ENCODE data around the gene MROH2A. TPM values are rescaled to one million over a fixed set of nuclear protein-coding genes. Genes with fewer than 3 reads are reported as not detected.

Gene MROH2A
- total and polyA plus RNA-seq, 7 experiments from 2014 or later = not detected

DNA sequence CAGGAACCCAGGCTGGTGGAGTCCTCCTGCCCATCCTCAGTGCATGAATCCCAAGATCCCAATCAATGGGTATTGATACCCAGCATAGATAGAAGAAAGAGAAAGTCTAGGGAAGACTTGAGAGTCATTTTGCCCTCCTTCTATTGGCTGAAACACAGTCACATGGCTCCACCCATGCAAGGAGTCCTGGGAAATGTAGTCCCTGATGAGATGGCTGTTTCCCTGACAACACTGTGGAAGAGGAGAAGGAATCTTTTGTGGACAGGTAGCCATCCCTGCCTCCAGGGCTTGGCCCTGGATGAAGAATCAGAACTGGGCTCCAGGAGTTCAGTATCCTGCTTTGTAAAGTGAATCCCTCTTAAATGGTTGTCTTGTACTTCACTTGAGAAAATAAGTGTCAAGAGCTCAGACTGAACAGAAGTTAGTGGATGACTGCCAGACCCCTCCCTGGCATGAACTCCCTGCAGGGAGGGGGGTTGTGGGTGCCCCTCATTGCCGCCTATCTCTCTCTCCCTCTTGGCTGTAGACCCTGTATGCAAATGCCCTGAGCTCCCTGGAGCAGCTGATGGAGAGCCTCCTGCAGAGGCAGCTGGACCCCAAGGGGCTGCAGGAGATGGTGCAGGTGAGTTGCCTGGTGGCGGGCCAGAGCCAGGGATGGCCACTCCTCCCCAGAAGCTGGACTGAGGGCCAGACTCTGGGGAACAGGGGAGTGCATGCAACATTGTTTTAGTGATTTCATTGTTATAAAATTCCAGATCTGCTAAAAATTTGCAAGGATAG, 36.1 kb downstream of the MROH2A start:
- peaks cover 7 to 34% (median 10%) of the 10 kb centered on the region in 5 donors for H3K27me3 Mint-ChIP-seq
- H3K4me1 Mint-ChIP-seq = no peaks in the 10 kb centered on the region
- intact Hi-C loops (cut with micrococcal nuclease) = no loop called here
- no peak for DNase-seq
- H3K36me3 Mint-ChIP-seq = no peaks in the 10 kb centered on the region
- peaks cover 0 to 1% (median 0%) of the 10 kb centered on the region in 11 donors for H3K9me3 Mint-ChIP-seq
- Histone ChIP-seq H3K27ac (ENCODE audit: low read depth, low read length) (no peak overlapping the region), H3K9me3 (ENCODE audit: control insufficient read depth in 2 of 3, low read length in 3 of 3) (no peaks in the 10 kb centered on the region), H3K4me3 (ENCODE audit: low read length) (no peak overlapping the region), H3K36me3 (ENCODE audit: control insufficient read depth in 2 of 3, insufficient read depth in 3 of 3, low read length in 3 of 3) (no peaks in the 10 kb centered on the region), H3K27me3 (ENCODE audit: control insufficient read depth in 2 of 2, insufficient read depth in 2 of 2, low read length in 2 of 2) (no peaks in the 10 kb centered on the region), H3K4me1 (ENCODE audit: control insufficient read depth in 2 of 2, insufficient read depth in 2 of 2, low read length in 2 of 2) (no peaks in the 10 kb centered on the region)
- CTCF ChIA-PET = no interaction called here
- H3K27ac Mint-ChIP-seq = no peak overlapping the region
- no peak overlapping the region for H3K4me3 Mint-ChIP-seq
- no peak for ATAC-seq
- POLR2A ChIA-PET = no interaction called here

DNA sequence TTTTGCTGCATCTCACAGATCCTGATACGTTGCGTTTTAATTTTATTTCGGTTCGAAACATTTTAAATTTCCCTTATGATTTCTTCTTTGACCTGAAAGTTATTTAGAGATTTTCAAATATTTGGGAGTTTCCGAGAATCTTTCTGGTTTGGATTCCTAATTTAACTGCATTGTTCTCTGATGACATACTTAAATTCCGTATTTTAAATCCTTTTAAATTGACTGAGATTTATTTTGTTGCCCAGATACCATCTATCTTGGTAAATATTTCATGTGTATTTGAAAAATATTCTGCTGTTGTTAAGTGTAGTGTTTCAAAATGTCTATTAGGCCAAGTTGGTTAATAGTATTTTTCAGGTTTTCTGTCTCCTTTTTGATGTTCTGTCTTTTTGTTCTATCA, 37.7 kb downstream of the MROH2A start:
- peaks cover 0 to 1% (median 0%) of the 10 kb centered on the region in 11 donors for H3K9me3 Mint-ChIP-seq
- Histone ChIP-seq H3K4me1 (ENCODE audit: control insufficient read depth in 2 of 2, insufficient read depth in 2 of 2, low read length in 2 of 2) (no peaks in the 10 kb centered on the region), H3K27me3 (ENCODE audit: control insufficient read depth in 2 of 2, insufficient read depth in 2 of 2, low read length in 2 of 2) (no peaks in the 10 kb centered on the region), H3K4me3 (ENCODE audit: low read length) (no peak overlapping the region), H3K27ac (ENCODE audit: low read depth, low read length) (no peak overlapping the region), H3K36me3 (ENCODE audit: control insufficient read depth in 2 of 3, insufficient read depth in 3 of 3, low read length in 3 of 3) (no peaks in the 10 kb centered on the region), H3K9me3 (ENCODE audit: control insufficient read depth in 2 of 3, low read length in 3 of 3) (no peaks in the 10 kb centered on the region)
- H3K27ac Mint-ChIP-seq = no peak overlapping the region
- H3K4me3 Mint-ChIP-seq = no peak overlapping the region
- CTCF ChIA-PET = no interaction called here
- H3K27me3 Mint-ChIP-seq = peaks cover 4 to 23% (median 5%) of the 10 kb centered on the region in 5 donors
- no peaks in the 10 kb centered on the region for H3K4me1 Mint-ChIP-seq
- ATAC-seq (no peak), DNase-seq (no peak)
- no peaks in the 10 kb centered on the region for H3K36me3 Mint-ChIP-seq
- intact Hi-C loops (cut with micrococcal nuclease) = no loop called here
- POLR2A ChIA-PET = no interaction called here

DNA sequence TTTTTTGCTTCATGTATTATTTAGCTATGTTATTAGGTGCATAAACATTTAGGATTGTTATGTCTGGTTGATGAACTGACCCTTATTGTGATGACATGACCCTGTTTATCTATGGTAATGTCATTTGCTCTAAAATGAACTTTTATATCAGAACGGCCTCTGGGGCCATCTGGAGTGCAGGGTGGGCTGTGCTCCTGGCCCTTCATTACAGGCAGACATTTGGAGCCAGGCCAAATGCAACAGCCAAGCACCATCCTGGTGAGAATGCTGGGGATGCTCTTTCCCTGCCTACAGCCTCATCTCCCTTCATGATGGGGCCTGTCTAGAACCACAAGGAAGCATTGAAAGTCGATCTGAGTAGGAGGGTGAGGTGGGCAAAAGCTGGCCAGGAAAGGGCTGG, 38.2 kb downstream of the MROH2A start:
- H3K36me3 Mint-ChIP-seq = no peaks in the 10 kb centered on the region
- no peaks in the 10 kb centered on the region for H3K36me3 ChIP-seq (ENCODE audit: control insufficient read depth in 2 of 3, insufficient read depth in 3 of 3, low read length in 3 of 3)
- ChIA-PET POLR2A (no interaction called here), CTCF (no interaction called here)
- peaks cover under 1 to 23% (median 5%) of the 10 kb centered on the region in 5 donors for H3K27me3 Mint-ChIP-seq
- H3K27me3 ChIP-seq (ENCODE audit: control insufficient read depth in 2 of 2, insufficient read depth in 2 of 2, low read length in 2 of 2) = no peaks in the 10 kb centered on the region
- no peak overlapping the region for H3K4me3 ChIP-seq (ENCODE audit: low read length)
- H3K4me1 Mint-ChIP-seq = no peaks in the 10 kb centered on the region
- H3K9me3 ChIP-seq (ENCODE audit: control insufficient read depth in 2 of 3, low read length in 3 of 3) = no peaks in the 10 kb centered on the region
- H3K4me1 ChIP-seq (ENCODE audit: control insufficient read depth in 2 of 2, insufficient read depth in 2 of 2, low read length in 2 of 2) = no peaks in the 10 kb centered on the region
- no peak for DNase-seq
- intact Hi-C loops (cut with micrococcal nuclease) = no loop called here
- H3K27ac Mint-ChIP-seq = no peak overlapping the region
- no peak overlapping the region for H3K4me3 Mint-ChIP-seq
- ATAC-seq = no peak
- H3K27ac ChIP-seq (ENCODE audit: low read depth, low read length) = no peak overlapping the region
- peaks cover 0 to 1% (median 0%) of the 10 kb centered on the region in 11 donors for H3K9me3 Mint-ChIP-seq

DNA sequence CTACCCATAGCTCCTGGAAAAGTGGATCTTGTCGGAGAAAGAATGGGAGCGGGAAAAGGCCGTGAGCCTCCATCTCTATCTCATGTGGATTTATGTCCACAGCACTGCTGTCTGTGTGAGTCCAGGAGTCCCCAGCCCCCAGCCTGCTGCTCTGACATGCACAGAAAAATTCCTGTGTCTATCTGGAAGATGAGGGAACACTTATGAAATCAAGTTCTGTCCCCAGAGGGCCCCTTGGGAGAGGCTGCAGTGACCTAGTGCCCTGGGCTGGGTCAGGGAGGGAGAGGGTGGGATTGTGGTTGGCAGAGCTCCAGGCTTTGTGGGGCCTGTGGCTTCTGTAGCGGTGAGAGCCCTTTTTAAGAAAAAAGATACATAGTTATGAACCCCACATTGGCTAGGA, 38.6 kb downstream of the MROH2A start:
- ChIA-PET CTCF (no interaction called here), POLR2A (no interaction called here)
- DNase-seq (no peak), ATAC-seq (no peak)
- no peaks in the 10 kb centered on the region for H3K4me1 Mint-ChIP-seq
- no peaks in the 10 kb centered on the region for H3K4me1 ChIP-seq (ENCODE audit: control insufficient read depth in 2 of 2, insufficient read depth in 2 of 2, low read length in 2 of 2)
- H3K4me3 Mint-ChIP-seq = no peak overlapping the region
- no peak overlapping the region for H3K27ac Mint-ChIP-seq
- H3K36me3 Mint-ChIP-seq = no peaks in the 10 kb centered on the region
- peaks cover 0 to 23% (median 5%) of the 10 kb centered on the region in 5 donors for H3K27me3 Mint-ChIP-seq
- no peaks in the 10 kb centered on the region for H3K36me3 ChIP-seq (ENCODE audit: control insufficient read depth in 2 of 3, insufficient read depth in 3 of 3, low read length in 3 of 3)
- H3K27me3 ChIP-seq (ENCODE audit: control insufficient read depth in 2 of 2, insufficient read depth in 2 of 2, low read length in 2 of 2) = no peaks in the 10 kb centered on the region
- H3K9me3 Mint-ChIP-seq = peaks cover 0 to 1% (median 0%) of the 10 kb centered on the region in 11 donors
- no peak overlapping the region for H3K27ac ChIP-seq (ENCODE audit: low read depth, low read length)
- H3K4me3 ChIP-seq (ENCODE audit: low read length) = no peak overlapping the region
- intact Hi-C loops (cut with micrococcal nuclease) = no loop called here
- no peaks in the 10 kb centered on the region for H3K9me3 ChIP-seq (ENCODE audit: control insufficient read depth in 2 of 3, low read length in 3 of 3)

- Histone ChIP-seq H3K9me3 (ENCODE audit: control insufficient read depth in 2 of 3, low read length in 3 of 3) (no peaks in the 10 kb centered on the region), H3K4me1 (ENCODE audit: control insufficient read depth in 2 of 2, insufficient read depth in 2 of 2, low read length in 2 of 2) (no peaks in the 10 kb centered on the region), H3K27ac (ENCODE audit: low read depth, low read length) (no peak overlapping the region), H3K36me3 (ENCODE audit: control insufficient read depth in 2 of 3, insufficient read depth in 3 of 3, low read length in 3 of 3) (no peaks in the 10 kb centered on the region), H3K27me3 (ENCODE audit: control insufficient read depth in 2 of 2, insufficient read depth in 2 of 2, low read length in 2 of 2) (no peaks in the 10 kb centered on the region), H3K4me3 (ENCODE audit: low read length) (no peak overlapping the region)
- Mint-ChIP-seq H3K27me3 (peaks cover 0 to 23% (median 5%) of the 10 kb centered on the region in 5 donors), H3K27ac (no peak overlapping the region), H3K4me3 (no peak overlapping the region), H3K36me3 (no peaks in the 10 kb centered on the region), H3K4me1 (no peaks in the 10 kb centered on the region), H3K9me3 (peaks cover 0 to 1% (median 0%) of the 10 kb centered on the region in 11 donors)
- DNase-seq = no peak
- CTCF ChIA-PET = no interaction called here
- POLR2A ChIA-PET = no interaction called here
- intact Hi-C loops (cut with micrococcal nuclease) = no loop called here
- ATAC-seq = no peak
These were observed 39.3 kb downstream of the MROH2A start for GRCh38 chr2:233817361-233817911.

GRCh38 chr2:233817995-233818638, 40.0 kb downstream of the MROH2A start:
- Histone ChIP-seq H3K27ac (ENCODE audit: low read depth, low read length) (no peak overlapping the region), H3K4me1 (ENCODE audit: control insufficient read depth in 2 of 2, insufficient read depth in 2 of 2, low read length in 2 of 2) (no peaks in the 10 kb centered on the region), H3K36me3 (ENCODE audit: control insufficient read depth in 2 of 3, insufficient read depth in 3 of 3, low read length in 3 of 3) (no peaks in the 10 kb centered on the region), H3K27me3 (ENCODE audit: control insufficient read depth in 2 of 2, insufficient read depth in 2 of 2, low read length in 2 of 2) (no peaks in the 10 kb centered on the region), H3K4me3 (ENCODE audit: low read length) (no peak overlapping the region), H3K9me3 (ENCODE audit: control insufficient read depth in 2 of 3, low read length in 3 of 3) (no peaks in the 10 kb centered on the region)
- intact Hi-C loops (cut with micrococcal nuclease) = no loop called here
- Mint-ChIP-seq H3K4me3 (no peak overlapping the region), H3K36me3 (no peaks in the 10 kb centered on the region), H3K4me1 (no peaks in the 10 kb centered on the region), H3K27ac (no peak overlapping the region), H3K27me3 (peaks cover 0 to 20% (median 5%) of the 10 kb centered on the region in 5 donors), H3K9me3 (peaks cover 0 to 1% (median 0%) of the 10 kb centered on the region in 11 donors)
- no peak for DNase-seq
- ChIA-PET POLR2A (no interaction called here), CTCF (no interaction called here)
- ATAC-seq = no peak
